Sigmoid colon (tissue), 7 donors: ENCODE data around the gene LRP10. TPM values are rescaled to one million over a fixed set of nuclear protein-coding genes. Genes with fewer than 3 reads are reported as not detected.
"Not testable (repeated sequence)": the region's sequence is repeated elsewhere in the genome, so short reads cannot be mapped to it uniquely, and the experiment has no call there.

Experiments
- DNase-seq: peaks from one replicate; pipeline ENCODE4 v3.0.0-alpha.2; 2019
- H3K27ac ChIP-seq, 4 donors: fragments of 200-600 bp; sonication (generic); one replicate each; pipeline ENCODE4 v1.5.1; 2016 to 2019; ENCODE audit warnings: mild to moderate bottlenecking in 1 of 4
- H3K27me3 ChIP-seq, 3 donors: fragments of 200-600 bp; sonication (generic); one replicate each; pipeline ENCODE4 v1.5.1; 2019; ENCODE audit warnings: mild to moderate bottlenecking in 1 of 3
- H3K36me3 ChIP-seq, 4 donors: fragments of 200-600 bp; sonication (generic); one replicate each; pipeline ENCODE4 v1.5.1; 2016 to 2019
- H3K4me1 ChIP-seq, 4 donors: fragments of 200-600 bp; sonication (generic); one replicate each; pipeline ENCODE4 v1.5.1; 2017 to 2019
- H3K4me3 ChIP-seq, 4 donors: fragments of 200-600 bp; sonication (generic); one replicate each; pipeline ENCODE4 v1.5.1; 2017 to 2019; ENCODE audit warnings: mild to moderate bottlenecking in 2 of 4, moderate library complexity in 1 of 4
- H3K9me3 ChIP-seq, 4 donors: fragments of 200-600 bp in 3 of 4; sonication (generic) in 3 of 4; one replicate each; pipeline versions ENCODE4 v1.5.1 to v1.6.1; 2013 to 2019
- CTCF ChIP-seq, 4 experiments: fragments of 450-650 bp in 3 of 4; fragments of 200-600 bp in 1 of 4; IDR thresholded peaks; one replicate each; pipeline ENCODE4 v1.5.1; 2016 to 2019; ENCODE audit warnings: antibody characterized with exemption in 4 of 4, mild to moderate bottlenecking in 3 of 4, moderate library complexity in 2 of 4
- EP300 ChIP-seq, 4 donors: sonication (generic); formaldehyde crosslinking; IDR thresholded peaks; one replicate each; pipeline ENCODE4 v1.6.1; 2017; ENCODE audit warnings: antibody characterized with exemption in 4 of 4
- POLR2A ChIP-seq, 2 donors: fragments of 450-650 bp; IDR thresholded peaks; one replicate each; pipeline ENCODE4 v1.6.1; 2016; ENCODE audit warnings: antibody characterized with exemption in 2 of 2, mild to moderate bottlenecking in 2 of 2, moderate library complexity in 2 of 2
- POLR2AphosphoS5 ChIP-seq, 4 donors: sonication (generic); formaldehyde crosslinking; IDR thresholded peaks; one replicate each; pipeline ENCODE4 v1.6.1; 2017; ENCODE audit warnings: antibody characterized with exemption in 4 of 4
- WGBS, 2 donors: extraction: QIAGEN DNeasy Blood & Tissue Kit; methylation state at CpG; one replicate each; pipeline ENCODE4 v1.1.7; 2013; 5-methylcytosine and 5-hydroxymethylcytosine counted together
- intact Hi-C: fragments of 100-400 bp; cut with DNase I; formaldehyde crosslinking; loops from one replicate; pipeline ENCODE4 v1.15.1; 2023
- polyA plus RNA-seq, 3 donors: library from polyadenylated mRNA; stranded (reverse); fragments of 200-250 nt; gene quantifications; one replicate each; pipeline ENCODE4 v1.2.3, GENCODE V29; 2013
- total RNA-seq, 4 donors: library from RNA; depleted of rRNA; stranded (reverse); fragments of >200 nt; gene quantifications; one replicate each; pipeline ENCODE4 v1.1.0, GENCODE V29; 2016
- donor health status: healthy with polysubstance abuse.
- donor health status: Bipolar disorder and iron deficiency.
- donor health status: healthy.

Gene LRP10
- total and polyA plus RNA-seq, 7 donors = 34.4 to 139 (median 85.9) TPM

- H3K27ac ChIP-seq = peak overlapping the region; percentile 48 to 98 (median 80)
- H3K4me3 ChIP-seq = no peak overlapping the region
- 24 to 75% methylated on average over 2 of the region's 2 CpGs for WGBS, 2 donors
- H3K36me3 ChIP-seq = no peaks in the 10 kb centered on the region
- no peaks in the 10 kb centered on the region for H3K27me3 ChIP-seq
- no peaks in the 10 kb centered on the region for H3K9me3 ChIP-seq
- DNase-seq = no peak
- peaks cover 0 to 59% (median 52%) of the 10 kb centered on the region in 4 donors for H3K4me1 ChIP-seq
- intact Hi-C loops = loop anchor here (2.0 to 5.0 kb wide), 2 partner anchors 85 to 282 kb away; partner anchors contain the start of gene OXA1L
- TF ChIP-seq CTCF (IDR thresholded peaks at IDR 0.05) = no peak
- TF ChIP-seq EP300 (IDR thresholded peaks at IDR 0.05) = no peak
- TF ChIP-seq POLR2AphosphoS5 (IDR thresholded peaks at IDR 0.05) = no peak
Observed at GRCh38 chr14:22852599-22852939, 19.0 kb upstream of the LRP10 start.

GRCh38 chr14:22852940-22853767, 18.4 kb upstream of the LRP10 start:
- Histone ChIP-seq H3K27ac (peak overlapping the region; percentile 48 to 98 (median 80)), H3K4me3 (peak overlapping the region; percentile 5 to 46 (median 42)), H3K27me3 (no peaks in the 10 kb centered on the region), H3K36me3 (no peaks in the 10 kb centered on the region), H3K9me3 (no peaks in the 10 kb centered on the region), H3K4me1 (peaks cover 0 to 53% (median 46%) of the 10 kb centered on the region in 4 donors)
- intact Hi-C loops = loop anchor here (1.0 to 5.0 kb wide), 3 partner anchors 31 to 282 kb away; partner anchors contain the start of gene OXA1L
- TF ChIP-seq CTCF (IDR thresholded peaks at IDR 0.05) (peak; percentile 86 to 99 (median 98)), POLR2AphosphoS5 (IDR thresholded peaks at IDR 0.05) (peak in 3 of 4 donors; percentile 18 to 51 (median 22)), EP300 (IDR thresholded peaks at IDR 0.05) (no peak), POLR2A (IDR thresholded peaks at IDR 0.05) (no peak)
- WGBS, 2 donors = 1% methylated on average over 20 of the region's 20 CpGs
- peak; percentile 94 for DNase-seq

- H3K27ac ChIP-seq, H3K36me3 ChIP-seq, H3K9me3 ChIP-seq, H3K4me3 ChIP-seq, H3K27me3 ChIP-seq: not testable (repeated sequence)
- WGBS, 2 donors = 92 to 96% methylated on average over 11 of the region's 11 CpGs
- peak; percentile 20 for DNase-seq
- H3K4me1 ChIP-seq = peaks cover 0 to 42% (median 35%) of the 10 kb centered on the region in 4 donors
- intact Hi-C loops = loop anchor here (5.0 kb wide), 1 partner anchor 87 kb away; the partner anchor contains the start of gene OXA1L
Observed at GRCh38 chr14:22854296-22854695, 17.2 kb upstream of the LRP10 start.

GRCh38 chr14:22854963-22855724, 16.4 kb upstream of the LRP10 start:
- Histone ChIP-seq H3K4me1 (peaks cover 0 to 33% (median 26%) of the 10 kb centered on the region in 4 donors), H3K9me3 (no peaks in the 10 kb centered on the region), H3K27ac (no peak overlapping the region), H3K4me3 (no peak overlapping the region), H3K27me3 (no peaks in the 10 kb centered on the region), H3K36me3 (no peaks in the 10 kb centered on the region)
- WGBS, 2 donors = 87 to 90% methylated on average over 8 of the region's 8 CpGs
- intact Hi-C loops = loop anchor here (5.0 kb wide), 1 partner anchor 88 kb away; the partner anchor contains the start of gene OXA1L
- TF ChIP-seq CTCF (IDR thresholded peaks at IDR 0.05) = no peak
- TF ChIP-seq POLR2A (IDR thresholded peaks at IDR 0.05) = no peak
- TF ChIP-seq EP300 (IDR thresholded peaks at IDR 0.05) = no peak
- no peak for TF ChIP-seq POLR2AphosphoS5 (IDR thresholded peaks at IDR 0.05)
- peak; percentile 40 for DNase-seq

GRCh38 chr14:22856428-22856827, 15.1 kb upstream of the LRP10 start:
- WGBS, 2 donors = 93 to 96% methylated on average over 5 of the region's 5 CpGs
- TF ChIP-seq EP300 (IDR thresholded peaks at IDR 0.05) (no peak), POLR2AphosphoS5 (IDR thresholded peaks at IDR 0.05) (no peak), CTCF (IDR thresholded peaks at IDR 0.05) (no peak), POLR2A (IDR thresholded peaks at IDR 0.05) (no peak)
- Histone ChIP-seq H3K9me3 (no peaks in the 10 kb centered on the region), H3K36me3 (no peaks in the 10 kb centered on the region), H3K4me1 (peaks cover 0 to 20% (median 13%) of the 10 kb centered on the region in 4 donors), H3K27me3 (no peaks in the 10 kb centered on the region), H3K4me3 (no peak overlapping the region), H3K27ac (no peak overlapping the region)
- DNase-seq = no peak
- intact Hi-C loops = no loop called here

GRCh38 chr14:22860377-22860776, 11.2 kb upstream of the LRP10 start:
- H3K27ac ChIP-seq, H3K4me3 ChIP-seq, intact Hi-C loops, H3K27me3 ChIP-seq, H3K4me1 ChIP-seq, H3K9me3 ChIP-seq, DNase-seq, H3K36me3 ChIP-seq: not testable (repeated sequence)
- WGBS, 2 donors = 90 to 91% methylated on average over 3 of the region's 3 CpGs
